NCI-H2107 treated with DMSO at 0.1 percent for 48 hours (cell line): Measurements from ENCODE around the gene TSPO2.

Experiments
- DNase-seq: peaks from one replicate; lab custom pipeline; 2025; ENCODE audit not compliant: unreplicated experiment; lab: John Stamatoyannopoulos, UW

Gene TSPO2

GRCh38 chr6:41027241-41027640 is 15.0 kb upstream of the TSPO2 start:
- DNase-seq = no peak

DNA sequence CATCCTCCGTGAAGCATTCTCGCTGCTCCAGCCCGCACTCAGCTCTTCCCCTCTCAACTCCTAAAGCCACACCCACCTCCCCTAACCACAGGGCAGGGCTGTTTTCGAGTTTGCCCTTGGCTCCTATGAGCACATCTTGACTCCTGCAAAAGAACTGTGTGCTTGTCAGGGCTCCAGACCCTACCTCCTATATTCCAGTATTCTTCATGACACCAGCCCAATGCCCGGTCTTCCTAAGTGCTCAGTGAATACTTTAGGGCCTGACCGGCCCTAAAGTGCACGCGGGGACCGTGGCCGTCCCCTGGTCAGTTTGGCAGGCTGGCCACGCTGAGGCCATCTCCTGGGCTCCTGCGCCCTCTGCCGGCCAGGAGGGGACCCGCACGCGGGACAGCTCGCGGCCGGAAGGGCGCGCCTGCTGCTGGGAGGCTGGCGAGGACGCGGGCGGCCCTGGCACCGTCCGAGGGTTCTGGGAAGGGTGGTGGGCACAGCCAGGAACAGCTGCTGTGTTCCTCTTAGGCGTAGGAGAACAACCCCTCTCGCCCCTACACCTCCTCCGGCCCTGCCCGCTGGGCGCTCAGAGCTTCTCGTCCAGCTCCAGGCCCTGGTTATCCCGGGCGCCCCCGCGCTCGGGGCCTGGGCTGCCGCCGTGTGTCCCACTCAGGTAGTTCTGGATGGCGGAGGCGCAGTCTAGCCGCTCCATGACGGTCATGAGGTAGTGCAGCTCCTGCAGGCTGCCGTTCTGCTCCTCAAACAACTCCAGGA is 14.3 kb upstream of the TSPO2 start:
- peak; percentile 7 for DNase-seq

- DNase-seq = peak; percentile 7
These were observed 13.5 kb upstream of the TSPO2 start for GRCh38 chr6:41028561-41029412.

- no peak for DNase-seq
These were observed 9.4 kb upstream of the TSPO2 start for GRCh38 chr6:41032830-41033229.

GRCh38 chr6:41033776-41034175 is 8.5 kb upstream of the TSPO2 start:
- no peak for DNase-seq

- no peak for DNase-seq
These were observed 6.1 kb upstream of the TSPO2 start for GRCh38 chr6:41036186-41036585.

DNA sequence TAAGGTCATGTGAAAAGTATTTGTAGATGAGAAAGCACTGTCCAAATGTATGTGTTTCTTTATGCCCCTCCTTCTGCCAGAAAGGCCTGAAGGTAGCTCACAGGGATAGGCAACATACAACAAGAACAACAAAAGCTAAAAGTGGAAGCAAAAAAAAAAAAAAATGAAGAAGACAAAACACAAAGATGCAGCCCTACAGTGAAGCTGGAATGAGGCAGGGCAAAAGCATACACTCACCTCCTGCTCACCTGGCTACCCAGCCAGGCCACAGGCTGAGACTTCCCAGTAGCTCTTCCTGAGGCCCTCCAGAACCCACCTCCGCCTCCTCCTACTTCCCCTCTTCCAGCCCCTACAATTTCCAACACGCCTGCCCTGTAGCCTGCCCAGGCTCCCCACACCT is 5.7 kb upstream of the TSPO2 start:
- DNase-seq = no peak

GRCh38 chr6:41037107-41037900 is 5.0 kb upstream of the TSPO2 start:
- no peak for DNase-seq

GRCh38 chr6:41038205-41038604 is 4.1 kb upstream of the TSPO2 start:
- DNase-seq = no peak

GRCh38 chr6:41039060-41039998 is 2.9 kb upstream of the TSPO2 start, which contains the start of gene UNC5CL:
TSS of gene UNC5CL (minus strand) at chr6:41039221. CDS start at chr6:41035074, 4,147 bp downstream.
- DNase-seq = peak; percentile 3

DNA sequence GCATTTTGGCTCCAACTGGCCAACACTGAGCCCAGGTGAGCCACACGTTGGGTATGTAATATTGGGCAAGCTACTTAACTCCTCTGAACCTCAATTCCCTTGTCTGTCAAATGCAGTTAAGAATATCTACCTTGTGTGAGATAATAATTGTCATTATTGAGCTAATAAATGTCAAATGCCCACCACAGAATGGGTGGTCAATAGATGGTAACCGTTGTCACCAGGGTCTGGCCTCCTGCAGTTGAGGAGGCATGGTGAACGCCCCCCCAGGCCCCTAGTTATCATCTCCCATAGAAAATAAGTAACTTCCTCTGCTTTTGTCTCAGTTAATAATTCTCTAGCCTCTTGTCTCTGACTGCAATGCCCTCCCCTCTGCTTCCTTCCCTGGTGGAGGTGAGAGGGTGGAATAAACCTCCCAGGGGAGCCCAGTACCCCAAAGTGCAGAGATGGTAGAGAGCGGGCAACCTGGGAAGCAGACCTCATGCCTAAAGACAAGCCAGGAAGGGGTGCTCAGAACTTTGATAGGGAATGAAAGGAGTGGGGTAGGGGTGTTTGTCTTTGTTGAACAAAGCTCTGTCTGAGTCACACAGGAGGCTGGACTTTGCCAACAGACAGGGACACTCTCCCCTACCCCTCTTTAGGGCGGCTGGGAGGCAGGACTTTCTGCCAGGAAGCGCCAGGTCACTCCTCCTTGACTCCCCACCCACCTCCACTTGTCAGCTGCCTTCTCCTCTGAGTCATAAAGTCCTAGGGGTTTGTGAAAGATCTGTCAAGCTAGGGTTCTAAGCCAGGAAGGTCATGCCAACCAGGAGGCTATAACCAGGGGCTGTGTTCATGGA is 1.9 kb upstream of the TSPO2 start:
- DNase-seq = no peak

- DNase-seq = no peak
These were observed 1.2 kb upstream of the TSPO2 start for GRCh38 chr6:41040940-41041536.

- DNase-seq = no peak
These were observed 884 bp downstream of the TSPO2 start for GRCh38 chr6:41043151-41043550.

DNA sequence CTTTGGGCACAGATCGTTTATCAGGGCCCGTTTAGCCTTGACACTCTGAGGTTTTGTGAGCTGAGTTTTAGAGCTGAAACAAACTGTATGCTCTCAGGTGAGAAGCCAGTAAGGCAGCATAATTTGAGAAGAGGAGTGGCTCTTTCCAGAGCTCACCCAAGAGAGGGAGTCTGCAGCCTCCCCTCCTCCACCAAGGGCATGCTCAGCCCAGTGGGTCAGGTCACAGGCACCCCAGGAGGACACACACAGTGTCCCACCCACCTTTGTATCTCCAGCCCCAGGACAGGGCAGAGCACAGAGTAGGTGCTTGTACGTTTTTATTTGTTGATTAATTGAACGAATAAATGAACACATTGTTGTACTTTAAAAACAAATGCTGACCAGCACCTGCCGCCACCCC is 3.4 kb downstream of the TSPO2 start:
- no peak for DNase-seq

DNA sequence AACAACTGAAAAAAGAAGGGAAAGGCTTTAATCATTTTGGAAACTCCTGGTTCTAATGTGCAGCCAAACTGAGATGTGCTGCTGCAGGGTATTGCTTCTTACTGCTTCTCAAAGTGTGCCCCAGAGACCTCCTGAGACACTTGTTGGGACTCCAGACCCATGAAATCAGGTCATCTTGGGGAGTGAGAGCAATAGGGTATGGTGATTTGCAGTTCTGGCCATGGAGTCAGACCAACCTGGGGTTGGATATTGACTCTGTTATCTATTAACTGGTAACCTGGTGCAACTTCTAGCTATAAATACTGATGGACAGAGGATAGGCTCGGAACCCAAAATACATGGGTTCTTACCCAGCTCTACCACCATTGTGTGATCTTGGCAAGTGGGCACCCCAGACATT is 3.8 kb downstream of the TSPO2 start:
- DNase-seq = no peak

GRCh38 chr6:41047306-41047705 is 5.0 kb downstream of the TSPO2 start:
- no peak for DNase-seq

DNA sequence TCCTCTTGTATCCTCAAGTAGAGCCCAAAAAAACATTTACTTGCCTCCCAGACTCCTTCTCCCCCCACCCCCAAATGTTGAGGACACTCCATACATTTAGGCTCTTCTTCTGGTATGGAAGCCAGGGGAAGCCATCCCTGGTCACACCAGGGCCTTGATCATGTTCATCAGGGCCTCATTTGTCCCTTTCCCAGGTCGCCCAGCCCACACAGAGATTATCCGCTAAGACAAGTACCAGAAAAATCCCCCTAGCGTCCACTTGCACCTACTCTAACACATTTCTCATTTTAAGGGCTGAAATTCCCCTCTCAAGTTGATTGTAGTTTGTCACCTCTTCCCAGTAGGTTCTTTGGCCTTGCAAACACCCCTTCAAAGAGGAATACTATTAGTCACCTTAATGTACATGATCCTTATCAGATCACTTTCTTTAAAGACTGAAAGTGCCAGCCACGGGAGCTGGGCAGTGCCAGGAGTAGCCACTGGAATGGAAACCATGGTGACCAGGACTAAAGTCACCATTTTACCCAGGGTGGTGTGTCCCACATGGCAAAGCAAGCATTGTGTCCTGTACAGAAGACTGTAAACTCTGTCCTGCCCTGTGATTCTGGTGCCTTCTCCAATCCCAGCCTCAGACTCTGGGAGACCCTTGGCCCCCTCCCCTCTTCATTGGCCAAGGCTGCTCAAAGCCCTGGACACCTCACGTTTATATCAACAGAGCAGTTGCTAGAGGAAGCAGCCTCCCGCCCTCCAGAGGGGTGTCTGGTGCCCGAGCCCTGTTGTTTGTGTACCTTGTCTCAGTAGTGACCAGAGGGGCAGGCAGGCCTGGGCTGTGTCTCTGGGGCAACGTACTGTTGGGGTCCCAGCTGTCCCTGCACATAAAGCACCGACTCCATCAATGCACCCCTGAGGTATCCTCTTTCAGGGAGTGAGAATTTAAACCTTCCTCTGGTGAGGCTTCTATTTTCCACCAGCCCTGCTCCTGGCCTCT is 5.8 kb downstream of the TSPO2 start:
- DNase-seq = no peak

DNA sequence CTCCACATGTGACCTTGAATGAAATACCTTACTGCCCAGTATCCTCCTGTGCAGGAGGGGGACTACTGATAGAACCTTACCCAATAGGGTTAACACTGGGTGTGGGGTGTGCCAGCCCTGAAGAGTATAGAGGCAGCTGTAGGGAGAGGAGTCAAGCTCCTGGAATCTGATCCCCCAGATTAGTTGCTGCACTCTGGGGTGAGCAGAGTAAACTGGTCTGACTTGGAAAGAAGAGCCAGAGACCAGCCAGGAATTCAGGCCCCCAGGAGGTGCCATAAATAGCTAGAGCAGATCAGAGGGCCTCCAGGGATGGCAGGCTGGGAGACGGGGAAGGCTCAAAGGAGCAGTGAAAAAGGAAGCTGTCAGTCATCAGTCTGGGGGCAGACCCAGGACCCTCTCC is 7.3 kb downstream of the TSPO2 start:
- DNase-seq = no peak
